ENCODE measurements around the gene TMEM62. TPM values are rescaled to one million over a fixed set of nuclear protein-coding genes. Genes with fewer than 3 reads are reported as not detected.

Gene TMEM62
- total RNA-seq, 2 experiments from 2014 or later = 24.2 to 27.4 TPM

GRCh38 chr15:43226436-43227305, 93.3 kb downstream of the TMEM62 start:
- H3K79me2 ChIP-seq (ENCODE audit: insufficient read depth, low read depth, low read length) = no peaks in the 10 kb centered on the region
- CTCF ChIA-PET (ENCODE audit: unreplicated experiment) = interaction anchor here (1.2 to 2.1 kb wide), 5 partner anchors 13 to 59 kb away, joined by 3 to 14 read pairs (median 3); no protein-coding TSS in a partner anchor
- no peak overlapping the region for H3K27ac ChIP-seq (ENCODE audit: low read depth, low read length, poor library complexity, severe bottlenecking)
- BruUV-seq (replicated peaks) = no TSS peak
- no peak for TF ChIP-seq CTCF (conservative IDR thresholded peaks at IDR 0.05; ENCODE audit: low read length)
- no peaks in the 10 kb centered on the region for H3K9me2 ChIP-seq (ENCODE audit: insufficient read depth, low read length)
- POLR2A ChIA-PET = interaction anchor here (0.7 kb wide), 1 partner anchor 204 kb away, joined by 3 read pairs; no protein-coding TSS in a partner anchor
- H2AFZ ChIP-seq (ENCODE audit: low read length) = no peak overlapping the region
- H3K4me3 ChIP-seq (ENCODE audit: low read depth, low read length, poor library complexity, severe bottlenecking) = no peak overlapping the region
- intact Hi-C loops (cut with micrococcal nuclease; ENCODE audit: unreplicated experiment) = no loop called here
- no peaks in the 10 kb centered on the region for H3K9me3 ChIP-seq (ENCODE audit: low read length)
- no peaks in the 10 kb centered on the region for H3K36me3 ChIP-seq (ENCODE audit: insufficient read depth, low read length)
- H4K20me1 ChIP-seq (ENCODE audit: insufficient read depth, low read length) = no peaks in the 10 kb centered on the region
- H3K4me1 ChIP-seq (ENCODE audit: insufficient read depth, low read length, poor library complexity, severe bottlenecking) = no peaks in the 10 kb centered on the region
- H3K4me2 ChIP-seq (ENCODE audit: low read length) = no peak overlapping the region
- no peak for DNase-seq (ENCODE audit: low spot score)

- Histone ChIP-seq H3K27ac (ENCODE audit: low read depth, low read length, poor library complexity, severe bottlenecking) (no peak overlapping the region), H3K4me2 (ENCODE audit: low read length) (no peak overlapping the region), H3K9me3 (ENCODE audit: low read length) (no peaks in the 10 kb centered on the region), H3K4me1 (ENCODE audit: insufficient read depth, low read length, poor library complexity, severe bottlenecking) (no peaks in the 10 kb centered on the region), H3K4me3 (ENCODE audit: low read depth, low read length, poor library complexity, severe bottlenecking) (no peak overlapping the region), H4K20me1 (ENCODE audit: insufficient read depth, low read length) (no peaks in the 10 kb centered on the region), H2AFZ (ENCODE audit: low read length) (no peak overlapping the region), H3K79me2 (ENCODE audit: insufficient read depth, low read depth, low read length) (no peaks in the 10 kb centered on the region), H3K36me3 (ENCODE audit: insufficient read depth, low read length) (no peaks in the 10 kb centered on the region), H3K9me2 (ENCODE audit: insufficient read depth, low read length) (no peaks in the 10 kb centered on the region)
- DNase-seq (ENCODE audit: low spot score) = no peak
- CTCF ChIA-PET (ENCODE audit: unreplicated experiment) = interaction anchor here (0.8 kb wide), 1 partner anchor 12 kb away, joined by 3 read pairs; no protein-coding TSS in a partner anchor
- POLR2A ChIA-PET = interaction anchor here (0.6 to 1.3 kb wide), 2 partner anchors 55 to 114 kb away, joined by 4 to 6 read pairs; no protein-coding TSS in a partner anchor
- BruUV-seq (replicated peaks) = no TSS peak
- intact Hi-C loops (cut with micrococcal nuclease; ENCODE audit: unreplicated experiment) = no loop called here
- no peak for TF ChIP-seq CTCF (conservative IDR thresholded peaks at IDR 0.05; ENCODE audit: low read length)
- no peak for TF ChIP-seq EZH2phosphoT487 (IDR thresholded peaks at IDR 0.05; ENCODE audit: borderline replicate concordance, low read depth, low read length)
These were observed 96.6 kb downstream of the TMEM62 start for GRCh38 chr15:43229977-43230376.

GRCh38 chr15:43230640-43231115, 97.3 kb downstream of the TMEM62 start:
- no peak overlapping the region for H3K4me3 ChIP-seq (ENCODE audit: low read depth, low read length, poor library complexity, severe bottlenecking)
- no peak for DNase-seq (ENCODE audit: low spot score)
- no peaks in the 10 kb centered on the region for H3K36me3 ChIP-seq (ENCODE audit: insufficient read depth, low read length)
- TF ChIP-seq EZH2phosphoT487 (IDR thresholded peaks at IDR 0.05; ENCODE audit: borderline replicate concordance, low read depth, low read length) (no peak), CTCF (conservative IDR thresholded peaks at IDR 0.05; ENCODE audit: low read length) (no peak)
- H4K20me1 ChIP-seq (ENCODE audit: insufficient read depth, low read length) = no peaks in the 10 kb centered on the region
- H3K4me2 ChIP-seq (ENCODE audit: low read length) = no peak overlapping the region
- CTCF ChIA-PET (ENCODE audit: unreplicated experiment) = interaction anchor here (0.8 kb wide), 1 partner anchor 11 kb away, joined by 3 read pairs; no protein-coding TSS in a partner anchor
- no peaks in the 10 kb centered on the region for H3K9me2 ChIP-seq (ENCODE audit: insufficient read depth, low read length)
- no peak overlapping the region for H3K27ac ChIP-seq (ENCODE audit: low read depth, low read length, poor library complexity, severe bottlenecking)
- no peaks in the 10 kb centered on the region for H3K9me3 ChIP-seq (ENCODE audit: low read length)
- POLR2A ChIA-PET = interaction anchor here (0.6 to 1.1 kb wide), 3 partner anchors 45 to 115 kb away, joined by 3 to 6 read pairs (median 3); no protein-coding TSS in a partner anchor
- intact Hi-C loops (cut with micrococcal nuclease; ENCODE audit: unreplicated experiment) = no loop called here
- H3K4me1 ChIP-seq (ENCODE audit: insufficient read depth, low read length, poor library complexity, severe bottlenecking) = no peaks in the 10 kb centered on the region
- H3K79me2 ChIP-seq (ENCODE audit: insufficient read depth, low read depth, low read length) = no peaks in the 10 kb centered on the region
- BruUV-seq (replicated peaks) = no TSS peak
- H2AFZ ChIP-seq (ENCODE audit: low read length) = no peak overlapping the region
